HG02623 (cell line): Measurements from ENCODE around the gene KRTAP29-1.

Experiments used
- ATAC-seq: cut with Tn5 transposase; IDR thresholded peaks from one replicate; pipeline ENCODE4 v1.9.1; 2021; ENCODE audit warnings: moderate library complexity; ENCODE audit not compliant: unreplicated experiment

KRTAP29-1 gene

GRCh38 chr17:41328207-41328606 lies 25.6 kb upstream of the KRTAP29-1 start:
- no peak for ATAC-seq

GRCh38 chr17:41327411-41328120 lies 24.9 kb upstream of the KRTAP29-1 start:
- ATAC-seq, result no peak

- no peak for ATAC-seq
These were observed 23.8 kb upstream of the KRTAP29-1 start for GRCh38 chr17:41326173-41327145.

- ATAC-seq, result no peak
These were observed 23.0 kb upstream of the KRTAP29-1 start for GRCh38 chr17:41325611-41326010.

GRCh38 chr17:41325126-41325525 lies 22.5 kb upstream of the KRTAP29-1 start:
- ATAC-seq, result no peak

- no peak for ATAC-seq
These were observed 21.8 kb upstream of the KRTAP29-1 start for GRCh38 chr17:41324180-41325075.

GRCh38 chr17:41322903-41323895 lies 20.5 kb upstream of the KRTAP29-1 start:
- ATAC-seq, result no peak

- ATAC-seq, result no peak
These were observed 19.6 kb upstream of the KRTAP29-1 start for GRCh38 chr17:41322094-41322902.

- ATAC-seq, result no peak
These were observed 15.6 kb upstream of the KRTAP29-1 start for GRCh38 chr17:41318231-41318630.

- no peak for ATAC-seq
These were observed 13.3 kb upstream of the KRTAP29-1 start for GRCh38 chr17:41315814-41316445.

- ATAC-seq, result no peak
These were observed 12.6 kb upstream of the KRTAP29-1 start, which contains the start of gene KRTAP17-1 for GRCh38 chr17:41315204-41315794. KRTAP17-1 (minus strand) TSS chr17:41315710; CDS start chr17:41315650, 60 bp downstream.

GRCh38 chr17:41311111-41311510 lies 8.5 kb upstream of the KRTAP29-1 start:
- no peak for ATAC-seq

GRCh38 chr17:41308918-41309359 lies 6.3 kb upstream of the KRTAP29-1 start, which contains the start of gene KRTAP16-1:
KRTAP16-1 (minus strand) TSS chr17:41309309; CDS start chr17:41309253, 56 bp downstream.
- no peak for ATAC-seq

- no peak for ATAC-seq
These were observed 5.7 kb upstream of the KRTAP29-1 start for GRCh38 chr17:41308251-41308917.

- no peak for ATAC-seq
These were observed 5.0 kb upstream of the KRTAP29-1 start for GRCh38 chr17:41307647-41308046.

GRCh38 chr17:41304091-41304490 lies 1.4 kb upstream of the KRTAP29-1 start:
- no peak for ATAC-seq

GRCh38 chr17:41302981-41303380 lies 330 bp upstream of the KRTAP29-1 start:
- no peak for ATAC-seq
